K562 (cell line): ENCODE data around the gene NKX2-8. TPM values are rescaled to one million over a fixed set of nuclear protein-coding genes. Genes with fewer than 3 reads are reported as not detected.

Experiments used
- ATAC-seq: fragments of 200-7000 bp; cut with Tn5 transposase; 3 replicates; pipeline ENCODE4 v1.9.1; 2020; ENCODE audit warnings: moderate library complexity
- BruUV-seq: library from RNA; stranded (reverse); fragments of 400-500 nt; replicated peaks from 2 replicates; lab custom pipeline; 2021; lab: Mats Ljungman, UMichigan
- CTCF ChIA-PET: fragments of 300-600 bp; formaldehyde crosslinking; extraction: SDS; loops from one replicate; lab custom pipeline; 2021; ENCODE audit warnings: low intra/inter-chr PET ratio; lab: Yijun Ruan, JAX
- POLR2A ChIA-PET: fragments of 300-600, 350-650 bp; sonication (Branson Sonifier 250); formaldehyde crosslinking; extraction: SDS; loops from one replicate; lab custom pipeline; 2021; ENCODE audit warnings: antibody characterized with exemption, inconsistent platforms; lab: Yijun Ruan, JAX
- DNase-seq, 4 experiments: peaks; one replicate each; pipeline versions ENCODE4 v3.0.0 to v3.0.0-alpha.2; 2011 to 2018; ENCODE audit warnings: low spot score in 3 of 4, mixed read lengths in 3 of 4; ENCODE audit errors: extremely low read depth in 1 of 4
- FAIRE-seq: peaks from 2 replicates; lab custom pipeline; 2011; peaks lifted over from hg19 to GRCh38; lab: Jason Lieb, UNC
- H2AFZ ChIP-seq: 2 replicates; pipeline ENCODE4 v1.6.0; 2011; ENCODE audit warnings: low read depth, low read length, control low read depth, inconsistent platforms
- H3K27ac ChIP-seq: fragments of 200-600 bp; 3 replicates; pipeline ENCODE4 v1.8.0; 2011; ENCODE audit warnings: low read depth, mild to moderate bottlenecking, control low read depth, inconsistent platforms, low read length, moderate library complexity, mixed read lengths; ENCODE audit errors: extremely low read depth
- H3K27me3 ChIP-seq, 2 experiments: fragments of 300-600 bp in 1 of 2; 2 replicates in 1 of 2; 3 replicates in 1 of 2; pipeline versions ENCODE4 v1.6.0 to v1.8.0; 2011; ENCODE audit warnings: inconsistent platforms in 2 of 2, low read length in 2 of 2, mild to moderate bottlenecking in 1 of 2, mixed read lengths in 1 of 2, moderate library complexity in 1 of 2; ENCODE audit not compliant: control insufficient read depth in 2 of 2, insufficient read depth in 2 of 2
- H3K36me3 ChIP-seq: fragments of 300-600 bp; 3 replicates; pipeline ENCODE4 v1.8.0; 2011; ENCODE audit warnings: mild to moderate bottlenecking, low read length, inconsistent platforms; ENCODE audit not compliant: control insufficient read depth, insufficient read depth
- H3K4me1 ChIP-seq, 2 experiments: fragments of 200-600 bp in 1 of 2; replicated peaks in 1 of 2; 2 replicates in 1 of 2; 3 replicates in 1 of 2; pipeline versions ENCODE4 v1.5.1 to v1.8.0; 2011; ENCODE audit warnings: inconsistent platforms in 2 of 2, low read length in 2 of 2, mild to moderate bottlenecking in 1 of 2, mixed read lengths in 1 of 2, moderate library complexity in 1 of 2; ENCODE audit not compliant: control insufficient read depth in 2 of 2, insufficient read depth in 2 of 2
- H3K4me2 ChIP-seq: 2 replicates; pipeline ENCODE4 v1.6.1; 2011; ENCODE audit warnings: low read length, control low read depth, inconsistent platforms, mixed read lengths; ENCODE audit not compliant: insufficient read depth
- H3K4me3 ChIP-seq: fragments of 200-600 bp; sonication (generic), shearing (Covaris generic); 2 replicates; pipeline ENCODE4 v1.5.1; 2016; ENCODE audit warnings: control low read depth, inconsistent platforms
- H3K79me2 ChIP-seq: fragments of 200-600 bp; 3 replicates; pipeline ENCODE4 v1.8.0; 2011; ENCODE audit warnings: low read length, inconsistent platforms; ENCODE audit not compliant: control insufficient read depth, insufficient read depth
- H3K9ac ChIP-seq, 2 experiments: 2 replicates each; pipeline versions ENCODE4 v1.6.0 to v1.6.1; 2011; ENCODE audit warnings: low read depth in 2 of 2, low read length in 2 of 2, control low read depth in 1 of 2, inconsistent platforms in 1 of 2, mild to moderate bottlenecking in 1 of 2, mixed read lengths in 1 of 2; ENCODE audit not compliant: insufficient read depth in 1 of 2
- H3K9me1 ChIP-seq: one replicate; pipeline ENCODE4 v1.6.0; 2011; ENCODE audit warnings: inconsistent platforms, mild to moderate bottlenecking, low read length, moderate library complexity; ENCODE audit not compliant: control insufficient read depth, insufficient read depth
- H3K9me3 ChIP-seq: replicated peaks from 2 replicates; pipeline ENCODE4 v1.5.1; 2011; ENCODE audit warnings: low read depth, low read length, inconsistent platforms; ENCODE audit not compliant: control insufficient read depth, insufficient read depth
- H4K20me1 ChIP-seq: replicated peaks from 2 replicates; pipeline ENCODE4 v1.6.1; 2011; ENCODE audit warnings: low read length, inconsistent platforms, mixed read lengths; ENCODE audit not compliant: control insufficient read depth, insufficient read depth
- ARNT ChIP-seq, 2 experiments: fragments of 450-650 bp; IDR thresholded peaks; 2 replicates each; pipeline ENCODE4 v1.6.1; 2016; ENCODE audit warnings: mild to moderate bottlenecking in 1 of 2
- ATF4 ChIP-seq: fragments of 450-650 bp; formaldehyde crosslinking; IDR thresholded peaks from 2 replicates; pipeline ENCODE4 v1.4.0; 2022; ENCODE audit warnings: mild to moderate bottlenecking, moderate library complexity
- BDP1 ChIP-seq: IDR thresholded peaks from 3 replicates; pipeline ENCODE4 v1.6.1; 2011; ENCODE audit not compliant: insufficient read length, insufficient read depth
- CREB1 ChIP-seq, 2 experiments: sonication (generic) in 1 of 2; formaldehyde crosslinking in 1 of 2; IDR thresholded peaks; 2 replicates each; pipeline versions ENCODE4 v1.6.1 to v1.8.0; 2012 to 2022; ENCODE audit warnings: inconsistent platforms in 1 of 2, mild to moderate bottlenecking in 1 of 2, missing genetic modification reagents in 1 of 2, moderate library complexity in 1 of 2
- CTCFL ChIP-seq: IDR thresholded peaks from 2 replicates; pipeline ENCODE4 v1.6.1; 2011; ENCODE audit warnings: borderline replicate concordance, low read depth, mild to moderate bottlenecking, moderate library complexity, low read length; ENCODE audit not compliant: insufficient read depth, poor library complexity, severe bottlenecking
- ESRRA ChIP-seq: fragments of 450-650 bp; IDR thresholded peaks from 2 replicates; pipeline ENCODE4 v1.6.1; 2014; ENCODE audit warnings: low read depth, mild to moderate bottlenecking, moderate library complexity, borderline replicate concordance
- GABPB1 ChIP-seq: sonication (generic); formaldehyde crosslinking; IDR thresholded peaks from 2 replicates; pipeline ENCODE4 v1.8.0; 2022; ENCODE audit warnings: mild to moderate bottlenecking, missing genetic modification reagents
- NFE2 ChIP-seq: IDR thresholded peaks from 2 replicates; pipeline ENCODE4 v1.6.1; 2014; ENCODE audit warnings: antibody characterized with exemption, low read depth
- NR3C1 ChIP-seq: sonication (generic); formaldehyde crosslinking; IDR thresholded peaks from 2 replicates; pipeline ENCODE4 v1.8.1; 2022; ENCODE audit warnings: missing genetic modification reagents
- POLR2B ChIP-seq: fragments of 450-650 bp; IDR thresholded peaks from 2 replicates; pipeline ENCODE4 v1.6.1; 2018; ENCODE audit warnings: low read depth; ENCODE audit not compliant: partially characterized antibody
- RAD51 ChIP-seq: fragments of 450-650 bp; IDR thresholded peaks from 2 replicates; pipeline ENCODE4 v1.7.1; 2016; ENCODE audit warnings: low read depth, mild to moderate bottlenecking, borderline replicate concordance
- RFX7 ChIP-seq: fragments of 250-450 bp; sonication (Bioruptor Pico); IDR thresholded peaks from 2 replicates; pipeline ENCODE4 v1.5.1; 2021; ENCODE audit warnings: mild to moderate bottlenecking
- YY1 ChIP-seq, 3 experiments: IDR thresholded peaks; 2 replicates each; pipeline ENCODE4 v1.6.1; 2011; ENCODE audit warnings: low read length in 2 of 3, mild to moderate bottlenecking in 2 of 3, moderate library complexity in 2 of 3, borderline replicate concordance in 1 of 3, control low read depth in 1 of 3, low read depth in 1 of 3; ENCODE audit not compliant: insufficient read depth in 3 of 3, insufficient replicate concordance in 2 of 3, control insufficient read depth in 1 of 3, insufficient read length in 1 of 3; ENCODE audit errors: extremely low read depth in 1 of 3
- ZBTB9 ChIP-seq: fragments of 450-650 bp; formaldehyde crosslinking; IDR thresholded peaks from 2 replicates; pipeline ENCODE4 v1.4.0; 2020; ENCODE audit warnings: mild to moderate bottlenecking, moderate library complexity
- ZNF121 ChIP-seq: sonication (generic); formaldehyde crosslinking; conservative IDR thresholded peaks from 2 replicates; pipeline ENCODE4 v1.8.0; 2022; ENCODE audit warnings: missing genetic modification reagents
- ZNF766 ChIP-seq: fragments of 200-800 bp; sonication (Bioruptor generic); conservative IDR thresholded peaks from 2 replicates; pipeline ENCODE4 v1.6.1; 2016; ENCODE audit warnings: missing genetic modification characterization, missing compliant biosample characterization
- ZNF79 ChIP-seq: fragments of 250-450 bp; sonication (Bioruptor Pico); IDR thresholded peaks from 2 replicates; pipeline ENCODE4 v1.4.0; 2020; ENCODE audit warnings: low read depth, mild to moderate bottlenecking, moderate library complexity
- WGBS: fragments of 100-300 bp; shearing (Covaris generic); methylation state at CpG from one replicate; pipeline ENCODE4 v1.1.6; 2016; ENCODE audit warnings: low coverage, mixed read lengths; ENCODE audit not compliant: insufficient coverage; ENCODE audit errors: missing lambda C conversion rate; 5-methylcytosine and 5-hydroxymethylcytosine counted together
- in situ Hi-C: fragments of 300-500 bp; cut with MboI; formaldehyde crosslinking; loops from 4 replicates; pipeline ENCODE4 v1.15.0; 2018; ENCODE audit warnings: inconsistent platforms, mixed read lengths
- intact Hi-C: fragments of 100-400 bp; cut with micrococcal nuclease; formaldehyde crosslinking; loops from 2 replicates; pipeline ENCODE4 v1.14.2; 2022
- polyA plus RNA-seq, 8 experiments: library from polyadenylated mRNA; depleted of rRNA in 4 of 8; stranded (reverse) in 5 of 8; unstranded in 3 of 8; fragments of >200 nt; fragmentation: Nextera tagmentation in 2 of 8; fragmentation: Illumina TruSeq in 1 of 8; extraction: Ambion mirVana in 2 of 8; extraction: Trizol in 1 of 8; gene quantifications; 2 replicates each; pipeline versions ENCODE4 v1.2.1 to v1.2.3, GENCODE V29; 2011 to 2014; ENCODE audit warnings: inconsistent platforms in 1 of 8, missing spikeins in 1 of 8
- total RNA-seq, 7 experiments: library from RNA; depleted of rRNA in 6 of 7; stranded (reverse); fragments of >200 nt in 6 of 7; fragmentation: Illumina TruSeq in 2 of 7; extraction: Trizol in 2 of 7; gene quantifications; 2 replicates each; pipeline versions ENCODE4 v1.2.1 to v1.2.3, GENCODE V29; 2011 to 2021; ENCODE audit warnings: low replicate concordance in 1 of 7

Gene NKX2-8
- total and polyA plus RNA-seq, 9 of the 15 experiments (the other 6 are each of a cell fraction or from before 2014, with no cell fraction given), result not detected

GRCh38 chr14:36582874-36583241 lies 444 bp upstream of the NKX2-8 start:
- H4K20me1 ChIP-seq, result no peaks in the 10 kb centered on the region
- H3K36me3 ChIP-seq, result no peaks in the 10 kb centered on the region
- no peak for FAIRE-seq
- ChIA-PET CTCF (no interaction called here), POLR2A (interaction anchor here (0.9 kb wide), 1 partner anchor 39 kb away, joined by 3 read pairs; no protein-coding TSS in a partner anchor)
- H3K79me2 ChIP-seq, result no peaks in the 10 kb centered on the region
- DNase-seq, result no peak
- no peak overlapping the region for H2AFZ ChIP-seq
- H3K27me3 ChIP-seq, result peaks cover 2 to 33% of the 10 kb centered on the region in 2 experiments; a peak in 3 of 5 replicates
- no peak overlapping the region for H3K4me3 ChIP-seq
- 39% methylated on average over 10 of the region's 15 CpGs for WGBS
- no peak overlapping the region for H3K9ac ChIP-seq
- intact Hi-C loops, result no loop called here
- no peak for ATAC-seq
- in situ Hi-C loops, result no loop called here
- H3K9me3 ChIP-seq, result no peaks in the 10 kb centered on the region
- H3K9me1 ChIP-seq, result no peaks in the 10 kb centered on the region
- BruUV-seq, result no TSS peak
- peaks cover 0 to 16% of the 10 kb centered on the region in 2 experiments; a peak in 2 of 5 replicates for H3K4me1 ChIP-seq
- no peak overlapping the region for H3K27ac ChIP-seq
- H3K4me2 ChIP-seq, result no peak overlapping the region
- TF ChIP-seq NR3C1 (CRISPR knock-in tag) (no peak), ZNF121 (CRISPR knock-in tag) (no peak), POLR2B (no peak), RFX7 (no peak), ZNF79 (CRISPR knock-in tag) (no peak), CREB1 (IDR thresholded peaks at IDR 0.05) (no peak), CREB1 (CRISPR knock-in tag; IDR thresholded peaks at IDR 0.05) (no peak), BDP1 (no peak), GABPB1 (CRISPR knock-in tag) (no peak), RAD51 (no peak), ZBTB9 (CRISPR knock-in tag) (no peak), CTCFL (no peak), ESRRA (no peak), ARNT (IDR thresholded peaks at IDR 0.05) (no peak), ATF4 (CRISPR knock-in tag) (no peak), ZNF766 (no peak), YY1 (IDR thresholded peaks at IDR 0.05; ENCODE audit: borderline replicate concordance in 1 of 3, control insufficient read depth in 1 of 3, extremely low read depth in 1 of 3, insufficient read depth in 3 of 3, insufficient read length in 1 of 3, insufficient replicate concordance in 2 of 3, low read depth in 1 of 3, low read length in 2 of 3) (no peak), NFE2 (no peak)
